Measurements from ENCODE around the gene NACAD.
A peak's percentile ranks its signal among the peaks of the same experiment; 100 is the strongest.

NACAD gene, protein sequence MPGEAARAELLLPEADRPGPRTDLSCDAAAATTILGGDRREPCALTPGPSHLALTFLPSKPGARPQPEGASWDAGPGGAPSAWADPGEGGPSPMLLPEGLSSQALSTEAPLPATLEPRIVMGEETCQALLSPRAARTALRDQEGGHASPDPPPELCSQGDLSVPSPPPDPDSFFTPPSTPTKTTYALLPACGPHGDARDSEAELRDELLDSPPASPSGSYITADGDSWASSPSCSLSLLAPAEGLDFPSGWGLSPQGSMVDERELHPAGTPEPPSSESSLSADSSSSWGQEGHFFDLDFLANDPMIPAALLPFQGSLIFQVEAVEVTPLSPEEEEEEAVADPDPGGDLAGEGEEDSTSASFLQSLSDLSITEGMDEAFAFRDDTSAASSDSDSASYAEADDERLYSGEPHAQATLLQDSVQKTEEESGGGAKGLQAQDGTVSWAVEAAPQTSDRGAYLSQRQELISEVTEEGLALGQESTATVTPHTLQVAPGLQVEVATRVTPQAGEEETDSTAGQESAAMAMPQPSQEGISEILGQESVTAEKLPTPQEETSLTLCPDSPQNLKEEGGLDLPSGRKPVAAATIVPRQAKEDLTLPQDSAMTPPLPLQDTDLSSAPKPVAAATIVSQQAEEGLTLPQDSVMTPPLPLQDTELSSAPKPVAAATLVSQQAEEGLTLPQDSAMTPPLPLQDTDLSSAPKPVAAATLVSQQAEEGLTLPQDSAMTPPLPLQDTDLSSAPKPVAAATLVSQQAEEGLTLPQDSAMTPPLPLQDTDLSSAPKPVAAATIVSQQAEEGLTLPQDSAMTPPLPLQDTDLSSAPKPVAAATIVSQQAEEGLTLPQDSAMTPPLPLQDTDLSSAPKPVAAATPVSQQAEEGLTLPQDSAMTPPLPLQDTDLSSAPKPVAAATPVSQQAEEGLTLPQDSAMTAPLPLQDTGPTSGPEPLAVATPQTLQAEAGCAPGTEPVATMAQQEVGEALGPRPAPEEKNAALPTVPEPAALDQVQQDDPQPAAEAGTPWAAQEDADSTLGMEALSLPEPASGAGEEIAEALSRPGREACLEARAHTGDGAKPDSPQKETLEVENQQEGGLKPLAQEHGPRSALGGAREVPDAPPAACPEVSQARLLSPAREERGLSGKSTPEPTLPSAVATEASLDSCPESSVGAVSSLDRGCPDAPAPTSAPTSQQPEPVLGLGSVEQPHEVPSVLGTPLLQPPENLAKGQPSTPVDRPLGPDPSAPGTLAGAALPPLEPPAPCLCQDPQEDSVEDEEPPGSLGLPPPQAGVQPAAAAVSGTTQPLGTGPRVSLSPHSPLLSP (N-terminal part only)

DNA sequence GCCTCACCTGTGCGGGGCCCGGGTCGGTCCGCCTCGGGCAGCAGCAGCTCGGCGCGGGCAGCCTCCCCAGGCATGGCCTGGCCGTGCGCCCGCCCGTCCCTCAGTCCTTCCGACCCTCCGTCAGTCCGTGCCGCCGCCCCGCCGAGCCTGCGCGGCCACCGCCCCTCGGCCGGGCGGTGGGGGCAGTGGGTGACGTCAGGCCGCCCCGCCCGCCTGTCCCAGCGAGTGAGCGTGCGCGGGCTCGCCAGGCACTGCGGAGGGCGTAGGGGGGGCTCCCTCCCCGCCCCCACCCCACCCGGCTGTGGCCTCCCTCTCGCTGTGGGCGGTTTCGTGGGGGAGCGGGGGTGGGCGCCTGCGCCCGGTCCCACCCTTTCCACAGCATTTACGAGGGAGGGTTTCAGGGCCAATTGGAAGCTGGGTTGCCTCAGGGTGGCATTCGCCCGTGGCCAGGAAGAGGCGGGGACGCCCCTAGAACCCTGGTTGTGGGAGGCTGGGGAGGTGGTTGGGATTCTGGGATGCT, at the start of gene NACAD:
Gene NACAD, minus strand, starts transcription at position 149 of the 520 bp plus-strand sequence. Its CDS starts 75 bp downstream, at position 74.
- no peak for DNase-seq

DNA sequence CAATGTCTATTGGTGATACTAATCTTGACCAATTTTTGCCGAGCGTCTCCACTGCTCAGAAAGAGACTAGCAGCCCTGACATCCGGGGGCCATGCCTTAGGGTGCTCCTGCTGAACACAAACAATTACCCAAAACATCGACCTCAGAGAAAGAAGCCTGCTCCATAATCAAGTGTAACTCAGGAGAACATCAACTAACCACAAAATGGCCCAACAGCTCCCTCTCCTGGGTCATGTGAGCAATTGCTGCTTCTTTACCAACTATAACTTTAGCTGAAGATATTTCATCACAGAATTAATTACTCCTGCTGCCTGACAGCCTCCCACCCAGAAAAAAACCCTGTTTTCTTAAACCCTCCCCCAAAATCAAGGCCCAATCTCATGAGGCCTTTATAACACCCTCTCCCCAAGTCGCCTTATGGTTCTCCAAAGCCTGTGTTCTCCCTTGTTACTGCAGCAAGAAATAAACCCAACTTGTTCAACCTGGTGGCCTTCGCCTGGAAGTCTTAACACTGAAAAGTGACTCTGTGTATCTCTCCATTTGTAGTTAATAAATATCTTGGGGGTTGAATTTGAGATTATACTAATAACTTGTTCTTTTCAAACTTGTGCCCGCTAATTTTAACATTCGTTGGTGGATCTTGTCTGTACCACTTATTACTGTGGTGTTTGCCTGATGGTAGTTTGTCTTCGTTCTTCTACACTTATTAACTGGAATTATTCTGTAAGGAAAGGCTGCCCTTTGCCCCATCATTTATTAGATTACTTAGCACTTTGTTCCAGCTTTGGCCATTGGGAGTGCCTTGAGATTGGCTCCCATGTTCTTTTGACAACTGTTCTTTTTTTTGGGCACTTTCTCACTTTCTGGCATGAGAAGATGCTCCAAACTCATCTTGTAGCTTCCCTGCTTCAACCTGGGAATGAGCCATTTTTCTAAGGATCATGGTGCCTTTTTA, 47.6 kb upstream of the NACAD start:
- peak; percentile 59 for DNase-seq

DNA sequence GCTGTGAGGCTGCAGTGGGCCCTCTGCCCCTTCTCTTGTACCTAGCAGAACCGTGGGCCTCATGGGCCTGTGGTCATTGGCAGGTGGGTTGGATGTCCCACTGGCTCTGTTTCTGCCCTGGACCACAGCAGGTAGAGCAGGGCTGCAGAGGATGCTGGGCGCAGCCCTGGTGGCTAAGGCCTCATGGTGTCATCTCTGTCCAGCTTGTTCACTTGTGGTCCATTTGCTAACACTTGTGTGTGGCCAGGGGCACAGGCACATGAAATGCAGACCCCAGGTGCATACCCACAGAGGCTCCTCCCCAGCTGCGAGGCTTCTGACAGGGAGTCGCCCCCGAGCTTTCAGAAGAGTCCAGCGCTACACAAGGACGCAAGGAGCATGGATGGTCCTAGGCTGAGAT, 45.1 kb upstream of the NACAD start:
- no peak for DNase-seq

DNA sequence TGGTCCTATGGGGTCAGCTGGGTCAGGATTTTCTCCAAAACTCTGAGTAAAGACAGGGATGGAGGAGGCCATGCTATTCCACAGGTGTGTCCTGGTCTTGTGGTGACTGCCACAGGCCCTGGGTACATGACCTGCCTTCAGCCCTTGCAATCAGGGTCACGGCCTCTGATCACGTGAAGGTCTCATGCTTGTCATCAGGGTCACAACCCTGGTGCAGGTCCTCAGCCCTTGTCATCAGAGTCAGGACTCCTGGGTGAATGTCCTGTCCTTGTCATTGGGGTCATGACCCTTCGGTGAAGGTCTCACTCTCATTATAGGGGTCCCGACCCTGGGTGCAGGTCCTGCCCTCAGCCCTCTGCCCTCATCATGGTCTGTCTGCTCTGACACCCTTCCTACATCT, 44.6 kb upstream of the NACAD start:
- DNase-seq = no peak

DNA sequence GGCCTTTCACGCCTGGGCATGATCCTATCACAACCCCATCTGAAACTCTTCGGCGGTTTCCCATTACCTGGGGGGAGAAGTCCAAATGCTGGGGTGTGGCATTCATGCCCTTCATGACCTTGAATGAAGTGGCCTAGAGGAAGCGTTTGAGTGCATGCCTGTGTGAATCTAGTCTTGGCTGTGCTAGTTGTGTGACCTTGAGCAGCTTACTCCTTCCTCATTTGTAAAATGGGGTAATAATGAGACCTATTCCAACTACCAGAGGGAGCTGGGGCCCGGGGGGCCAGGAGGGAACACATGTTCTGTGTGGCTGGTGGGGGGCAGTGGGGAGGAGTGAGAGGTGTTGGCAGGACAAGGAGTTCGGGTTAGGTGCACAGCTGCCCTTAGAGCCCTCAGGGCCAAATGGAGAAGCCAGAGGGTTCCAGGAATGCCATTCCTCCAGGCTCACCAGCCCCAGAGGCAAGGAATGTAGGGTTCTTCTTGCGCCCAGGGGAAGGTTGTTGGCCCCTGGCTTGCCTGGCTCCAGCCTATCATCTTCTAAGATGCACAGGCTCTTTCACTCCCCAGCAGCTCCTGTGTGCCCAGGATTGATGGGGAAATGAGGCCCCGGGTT, 44.0 kb upstream of the NACAD start:
- no peak for DNase-seq

DNA sequence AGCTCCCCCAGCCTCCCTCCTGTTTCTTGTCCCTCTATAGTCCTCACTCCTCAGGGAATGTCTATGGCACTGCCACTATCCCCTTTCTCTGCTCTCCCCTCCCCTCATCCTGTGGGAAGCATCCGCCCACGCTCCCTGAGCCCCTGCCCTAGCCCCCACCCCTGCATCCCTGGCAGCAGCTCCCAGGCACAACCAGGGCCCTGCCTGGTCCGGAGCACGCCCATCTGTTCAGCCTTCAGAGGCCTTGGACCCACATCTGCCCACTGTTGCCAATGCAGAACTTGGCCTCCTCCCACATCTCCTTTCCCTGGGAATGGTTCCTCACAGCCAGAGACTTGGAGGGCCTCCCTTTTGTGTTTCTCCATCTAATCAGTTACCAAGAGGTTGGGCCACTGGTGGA, 43.1 kb upstream of the NACAD start:
- no peak for DNase-seq

DNA sequence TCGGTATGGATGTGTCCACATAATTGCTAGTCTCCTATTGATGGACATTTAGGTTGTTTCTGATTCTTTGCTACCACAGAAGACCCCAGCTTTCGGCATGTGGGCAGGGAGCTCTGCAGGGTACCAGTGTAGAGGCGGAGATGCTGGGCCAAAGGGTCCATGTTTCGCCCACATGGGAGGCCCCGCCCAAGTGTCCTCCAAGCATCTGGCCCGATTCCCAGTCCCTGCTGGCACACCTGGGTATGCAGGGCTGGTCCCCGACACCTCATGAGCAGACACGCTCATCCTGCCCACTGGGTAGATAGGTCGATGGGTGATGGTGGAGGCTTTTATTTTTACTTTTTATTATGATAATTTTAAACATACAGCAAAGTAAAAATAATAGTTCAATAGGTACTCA, 42.1 kb upstream of the NACAD start:
- DNase-seq = no peak

DNA sequence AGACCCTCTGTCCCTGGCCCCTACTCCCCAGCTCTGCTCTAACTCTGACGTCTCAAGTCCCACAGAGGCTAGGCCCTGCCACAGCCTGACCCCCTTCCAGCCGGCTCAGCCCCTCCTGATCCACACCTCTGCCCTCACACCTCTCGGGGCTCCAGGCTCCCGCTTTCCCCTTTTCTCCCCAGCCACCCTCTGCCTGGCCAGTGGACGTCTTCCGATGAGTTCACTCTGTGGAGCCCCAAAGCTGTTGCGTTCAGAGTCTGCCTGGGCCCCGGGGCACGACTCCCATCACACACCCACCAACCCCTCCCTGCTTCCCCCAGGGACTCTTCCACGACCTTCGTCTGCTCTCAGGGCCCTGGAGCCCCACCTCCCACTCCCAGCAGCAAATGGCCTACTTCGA, 41.1 kb upstream of the NACAD start:
- no peak for DNase-seq

DNA sequence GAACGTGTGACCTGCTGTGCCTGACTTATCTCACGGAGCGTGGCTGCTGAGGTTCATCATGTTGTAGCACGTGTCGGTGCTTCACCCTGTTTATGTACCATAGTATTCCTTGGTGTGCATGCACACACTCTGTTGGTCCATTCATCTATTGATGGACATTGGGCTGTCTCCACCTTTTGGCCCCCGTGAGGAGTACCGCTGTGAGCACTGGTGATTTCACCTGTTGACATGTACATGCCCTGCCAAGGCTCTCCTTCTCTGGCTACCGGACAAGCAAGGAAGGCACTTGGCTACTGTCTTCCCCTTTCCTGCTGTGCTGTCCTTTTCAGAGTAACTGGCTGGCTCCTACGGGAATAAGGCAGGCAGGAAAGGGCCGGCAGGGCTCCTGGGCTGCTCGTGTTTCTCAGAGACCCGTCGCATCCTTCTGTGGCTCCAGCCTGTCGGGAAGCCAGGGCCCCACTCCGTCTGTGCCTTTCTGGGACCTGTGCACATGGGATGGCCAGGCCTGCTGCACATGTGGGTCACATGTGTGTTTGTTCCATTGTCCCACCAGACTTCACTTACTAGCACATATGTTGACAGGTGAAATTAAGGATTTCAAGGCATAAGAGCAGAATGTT, 40.5 kb upstream of the NACAD start:
- no peak for DNase-seq

DNA sequence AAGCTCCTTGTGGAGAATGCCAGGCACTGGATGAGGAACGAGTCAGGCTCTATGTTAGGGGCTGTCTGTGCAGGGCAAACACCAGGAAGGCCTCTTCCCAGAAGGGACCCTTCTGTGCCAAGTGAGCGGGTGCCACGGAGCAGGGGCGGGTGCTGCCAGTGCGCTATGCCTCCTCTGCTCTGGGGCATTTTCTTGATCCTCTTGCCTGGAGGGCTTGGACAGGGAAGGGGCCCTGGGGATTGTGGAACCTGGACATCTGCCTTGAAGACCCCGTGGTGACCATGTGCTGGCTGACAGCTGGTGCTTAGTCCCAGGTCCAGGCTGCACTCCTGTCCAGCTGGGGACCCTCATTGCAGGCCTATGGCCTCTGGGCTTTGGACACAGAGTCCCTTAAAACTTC, 38.2 kb upstream of the NACAD start:
- no peak for DNase-seq

DNA sequence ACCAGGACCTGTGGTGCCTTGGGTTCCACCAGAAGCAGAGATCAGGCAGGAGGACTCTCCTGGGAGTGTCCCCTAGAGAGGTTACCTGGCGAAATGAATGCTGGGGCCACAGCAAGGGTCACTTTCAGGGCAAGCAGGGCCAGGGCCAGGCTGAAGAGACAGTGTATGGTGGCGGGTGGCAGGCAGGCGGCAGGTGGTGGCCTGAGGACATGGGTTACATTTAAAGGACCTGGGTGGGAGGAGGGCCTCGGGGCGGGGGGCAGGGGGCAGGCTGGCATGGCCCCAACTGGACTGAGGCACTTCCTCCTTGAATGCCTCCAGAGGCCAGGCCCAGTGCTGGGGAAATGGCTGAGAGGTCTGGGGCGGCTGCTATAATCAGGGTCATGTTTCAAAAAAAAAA, 37.4 kb upstream of the NACAD start:
- DNase-seq = no peak

DNA sequence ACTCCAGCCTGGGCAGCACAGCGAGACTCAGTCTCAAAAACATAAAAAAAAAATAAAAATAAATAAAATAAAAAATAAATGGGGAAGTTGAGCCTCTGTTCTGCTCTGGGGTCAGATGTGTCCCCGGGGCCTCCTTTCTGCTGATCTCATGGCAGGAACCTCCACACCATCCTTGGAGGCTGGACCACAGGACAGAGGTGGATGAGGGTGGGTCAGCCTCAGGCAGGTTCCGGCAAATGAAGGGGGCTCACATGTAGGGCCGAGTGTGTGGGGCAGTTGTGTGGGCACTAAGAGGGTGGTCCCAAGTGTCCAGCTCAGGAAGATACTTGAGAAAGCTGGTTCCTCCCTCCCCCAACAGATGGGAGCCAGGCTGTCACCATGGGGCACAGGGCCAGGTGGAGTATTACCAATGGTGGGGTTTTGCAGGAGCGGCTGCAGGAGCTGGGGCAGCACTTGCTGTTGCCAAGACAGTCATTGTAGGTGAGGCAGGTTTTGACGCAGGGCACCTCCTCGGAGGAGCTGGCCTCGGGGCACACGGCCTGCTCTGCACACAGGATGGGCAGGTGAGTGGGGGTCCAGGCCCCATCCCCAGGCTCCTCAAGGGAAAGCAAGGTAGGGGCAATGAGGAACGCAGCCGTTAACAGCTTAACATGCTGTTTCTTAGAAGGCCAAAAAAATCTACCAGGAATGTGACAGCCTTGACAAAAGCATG, 36.6 kb upstream of the NACAD start:
- no peak for DNase-seq

DNA sequence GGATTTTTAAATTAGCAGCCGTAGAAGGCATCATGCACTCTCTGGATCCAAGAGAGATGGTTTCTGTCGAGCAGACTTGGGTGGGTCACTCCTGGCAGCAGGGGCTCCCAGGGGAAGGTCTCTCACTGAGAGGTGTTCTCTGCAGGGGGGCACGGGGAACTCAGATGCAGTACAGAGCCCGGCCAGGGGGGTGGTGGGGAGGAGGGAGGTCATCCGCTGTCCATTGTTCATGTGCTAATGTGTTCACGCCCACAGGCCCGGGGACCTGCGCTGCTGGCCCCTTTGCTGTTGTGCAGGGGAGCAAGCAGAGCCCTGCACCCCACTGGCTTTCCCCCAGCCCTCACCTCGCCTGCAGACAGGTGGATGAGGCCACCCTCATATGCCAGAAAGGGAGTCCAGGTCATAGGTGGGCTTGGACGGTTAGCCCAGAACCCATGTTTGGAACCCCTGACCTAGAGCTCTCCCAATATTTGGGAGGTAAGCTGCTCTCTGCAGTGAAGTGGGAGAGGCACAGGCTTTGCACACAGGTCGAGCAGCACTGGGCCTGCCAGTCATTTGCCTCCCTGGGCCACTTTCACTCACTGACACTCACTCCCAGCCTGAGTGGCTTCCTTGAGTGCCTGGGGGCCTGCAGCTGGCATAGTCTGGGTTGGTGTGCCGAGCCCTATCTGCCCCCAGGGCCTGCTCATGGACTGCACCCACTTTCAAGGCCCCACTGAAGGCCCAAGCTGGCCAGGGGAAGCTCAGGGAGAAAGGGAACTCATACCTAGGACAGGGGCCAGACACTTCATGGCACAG, 35.3 kb upstream of the NACAD start:
- DNase-seq = no peak

DNA sequence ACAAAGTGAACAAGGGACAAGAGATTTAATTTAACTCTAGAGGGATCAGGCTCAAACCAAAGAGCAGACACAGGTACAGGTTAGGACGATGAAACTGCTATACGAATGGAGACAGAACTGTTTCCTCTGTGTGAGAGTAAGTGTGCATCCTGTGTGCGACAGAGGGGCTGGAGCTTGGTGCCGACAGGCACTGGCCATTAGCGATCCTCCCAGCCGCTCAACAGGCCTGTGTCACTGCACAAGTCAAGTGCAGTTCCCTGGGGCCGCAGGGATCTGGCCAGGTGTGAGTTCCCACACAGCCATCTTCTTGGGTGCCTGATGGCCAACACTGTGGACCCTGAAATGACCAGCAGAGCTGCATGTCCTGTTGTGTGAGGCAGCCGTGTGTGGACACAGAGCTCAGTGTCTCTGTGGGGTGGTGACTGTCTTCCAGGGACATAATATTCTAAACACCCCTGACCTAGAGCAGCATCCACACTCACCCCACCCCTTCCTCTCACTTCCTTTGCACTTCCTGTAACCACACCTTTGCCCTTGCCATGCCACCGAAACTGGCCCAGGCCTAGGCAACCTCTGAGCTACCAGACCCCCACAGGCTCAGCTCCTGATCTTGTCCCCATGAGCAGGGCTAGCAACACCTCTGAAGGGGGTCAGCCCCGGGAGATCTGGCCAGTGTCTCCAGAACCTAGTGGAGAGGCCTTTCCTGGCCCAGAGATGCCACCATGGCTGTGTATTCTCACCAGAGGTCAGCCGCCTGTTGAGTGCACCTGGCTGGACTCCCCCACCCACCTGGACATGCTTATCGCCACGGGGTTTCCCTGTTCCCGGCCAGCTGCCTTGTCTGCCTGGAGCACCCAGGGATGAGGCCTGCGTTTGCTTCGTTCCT, 34.4 kb upstream of the NACAD start:
- DNase-seq = no peak

DNA sequence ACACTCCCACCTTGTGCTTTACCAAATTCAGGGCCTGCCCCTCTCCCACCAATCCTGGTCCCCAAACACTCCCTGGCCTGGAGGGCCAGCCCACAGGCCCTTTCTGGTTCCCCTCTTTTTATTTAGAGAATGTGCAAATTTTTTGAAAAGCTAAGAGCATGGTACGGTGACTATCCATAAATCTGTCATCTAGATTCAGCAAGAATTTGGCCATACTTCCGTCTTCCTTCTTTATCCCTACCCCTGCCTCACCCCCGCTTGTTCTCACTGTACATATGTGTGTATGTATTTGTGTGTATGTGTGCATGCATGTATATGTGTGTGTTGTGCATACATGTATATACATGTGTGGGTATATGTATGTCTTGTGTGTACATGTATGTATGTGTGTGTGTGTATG, 30.8 kb upstream of the NACAD start:
- no peak for DNase-seq

DNA sequence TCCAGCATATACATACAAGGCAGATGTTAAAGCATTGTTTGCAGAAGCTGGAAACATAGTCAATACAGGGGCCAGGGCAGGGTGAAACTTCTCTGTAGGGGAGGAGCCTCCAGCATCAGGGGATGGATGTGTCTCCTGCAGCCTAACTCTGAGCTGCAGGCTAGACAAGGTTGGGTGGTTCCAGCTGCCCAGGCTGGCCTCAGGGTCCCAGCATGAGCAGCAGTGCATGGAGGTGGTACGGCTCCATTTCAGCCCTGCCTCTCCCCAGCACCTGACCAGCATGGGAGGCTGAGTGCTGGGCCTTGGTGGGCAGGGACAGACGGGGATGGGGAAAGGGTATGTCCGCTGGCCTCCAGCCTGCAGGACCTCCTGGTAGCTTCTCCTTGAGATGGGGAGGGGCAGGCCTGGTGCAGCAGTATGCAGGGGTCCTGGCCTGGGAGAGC, 30.1 kb upstream of the NACAD start:
- no peak for DNase-seq

DNA sequence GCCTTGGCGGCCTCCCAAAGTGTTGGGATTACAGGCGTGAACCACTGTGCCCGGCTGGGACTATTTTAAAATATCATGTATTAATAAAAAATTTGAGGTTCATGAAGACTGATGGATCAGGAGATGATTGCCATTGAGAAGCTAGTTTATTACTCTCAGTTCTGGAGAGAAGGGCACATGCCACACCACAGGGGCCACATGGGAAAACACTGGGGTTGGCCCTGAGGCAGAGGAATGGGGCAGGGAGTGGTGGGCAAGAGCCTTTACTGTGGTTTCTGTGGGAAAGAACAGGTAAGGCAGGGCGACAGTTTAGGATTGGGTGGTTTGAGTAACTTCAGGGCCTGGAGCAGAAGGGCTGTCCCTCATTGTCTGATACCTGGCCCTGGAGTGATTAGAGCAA, 29.5 kb upstream of the NACAD start:
- DNase-seq = no peak

DNA sequence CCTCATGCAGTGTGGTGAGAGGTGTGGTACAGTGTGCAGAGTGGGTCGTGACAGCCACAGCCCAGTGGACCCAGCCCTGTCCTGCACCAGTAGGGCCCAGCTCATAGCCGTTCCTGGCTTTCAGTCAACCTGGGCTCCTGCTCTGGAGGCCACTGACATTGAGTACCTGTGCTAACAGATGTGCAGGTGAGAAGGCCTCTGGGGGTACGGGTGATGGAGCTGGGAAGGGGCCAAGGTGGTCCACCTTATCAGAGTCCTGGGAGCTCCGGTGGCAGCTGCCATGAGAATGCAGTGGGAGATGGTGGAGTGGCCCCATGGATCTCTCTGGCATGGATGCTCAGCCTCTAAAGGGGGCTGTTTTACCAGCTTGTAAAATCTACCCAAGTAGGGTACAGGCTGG, 28.8 kb upstream of the NACAD start:
- no peak for DNase-seq
